Measurements from ENCODE around the gene PROX1.

PROX1 gene

DNA sequence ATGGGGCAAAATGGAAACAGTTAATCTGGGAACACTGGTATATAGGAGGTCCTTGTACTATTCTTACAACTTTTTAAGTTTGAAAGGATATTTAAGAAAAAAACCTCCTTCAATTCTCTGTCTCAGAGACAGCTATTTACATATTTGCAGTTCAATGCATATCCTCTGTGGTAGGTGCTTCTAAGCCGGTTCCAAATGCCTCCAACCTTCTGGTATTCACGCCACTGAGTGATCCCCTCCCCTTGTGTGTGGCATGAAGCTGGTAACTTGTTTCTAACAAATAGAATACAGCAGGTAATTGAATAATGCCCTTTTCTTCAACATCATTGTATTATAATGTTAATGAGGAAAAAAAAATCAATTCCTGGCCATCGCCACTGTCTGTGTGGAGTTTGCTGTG lies 91.2 kb downstream of the PROX1 start:
- no peak for TF ChIP-seq ZC3H10 (CRISPR knock-in tag; IDR thresholded peaks at IDR 0.05)
- no peak for TF ChIP-seq ESRRG (CRISPR knock-in tag; IDR thresholded peaks at IDR 0.05)
- no peak for TF ChIP-seq ISL1 (CRISPR knock-in tag; IDR thresholded peaks at IDR 0.05)
- no peak for TF ChIP-seq ZFP3 (CRISPR knock-in tag; IDR thresholded peaks at IDR 0.05)
- no peak for TF ChIP-seq TSHZ2 (CRISPR knock-in tag; IDR thresholded peaks at IDR 0.05)
- TF ChIP-seq OSR1 (CRISPR knock-in tag; IDR thresholded peaks at IDR 0.05), result no peak
- no peak for TF ChIP-seq BACH2 (CRISPR knock-in tag; IDR thresholded peaks at IDR 0.05; ENCODE audit: borderline replicate concordance)
- TF ChIP-seq RARB (CRISPR knock-in tag; IDR thresholded peaks at IDR 0.05), result no peak
- no peak for TF ChIP-seq SNAI2 (CRISPR knock-in tag; IDR thresholded peaks at IDR 0.05)
- TF ChIP-seq, protein P1, sequence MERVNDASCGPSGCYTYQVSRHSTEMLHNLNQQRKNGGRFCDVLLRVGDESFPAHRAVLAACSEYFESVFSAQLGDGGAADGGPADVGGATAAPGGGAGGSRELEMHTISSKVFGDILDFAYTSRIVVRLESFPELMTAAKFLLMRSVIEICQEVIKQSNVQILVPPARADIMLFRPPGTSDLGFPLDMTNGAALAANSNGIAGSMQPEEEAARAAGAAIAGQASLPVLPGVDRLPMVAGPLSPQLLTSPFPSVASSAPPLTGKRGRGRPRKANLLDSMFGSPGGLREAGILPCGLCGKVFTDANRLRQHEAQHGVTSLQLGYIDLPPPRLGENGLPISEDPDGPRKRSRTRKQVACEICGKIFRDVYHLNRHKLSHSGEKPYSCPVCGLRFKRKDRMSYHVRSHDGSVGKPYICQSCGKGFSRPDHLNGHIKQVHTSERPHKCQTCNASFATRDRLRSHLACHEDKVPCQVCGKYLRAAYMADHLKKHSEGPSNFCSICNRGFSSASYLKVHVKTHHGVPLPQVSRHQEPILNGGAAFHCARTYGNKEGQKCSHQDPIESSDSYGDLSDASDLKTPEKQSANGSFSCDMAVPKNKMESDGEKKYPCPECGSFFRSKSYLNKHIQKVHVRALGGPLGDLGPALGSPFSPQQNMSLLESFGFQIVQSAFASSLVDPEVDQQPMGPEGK (CRISPR knock-in tag; IDR thresholded peaks at IDR 0.05; ENCODE audit: borderline replicate concordance), result no peak
- no peak for TF ChIP-seq TCF4 (CRISPR knock-in tag; IDR thresholded peaks at IDR 0.05; ENCODE audit: borderline replicate concordance)
- no peak for TF ChIP-seq ZNF70 (CRISPR knock-in tag; IDR thresholded peaks at IDR 0.05)
- TF ChIP-seq PPARA (CRISPR knock-in tag; IDR thresholded peaks at IDR 0.05; ENCODE audit: borderline replicate concordance), result no peak
- no peak for TF ChIP-seq ZNF565 (CRISPR knock-in tag; conservative IDR thresholded peaks at IDR 0.05; ENCODE audit: low read depth)
- TF ChIP-seq CSDC2 (CRISPR knock-in tag; IDR thresholded peaks at IDR 0.05), result no peak
- no peak for TF ChIP-seq ZFP30 (CRISPR knock-in tag; IDR thresholded peaks at IDR 0.05)

DNA sequence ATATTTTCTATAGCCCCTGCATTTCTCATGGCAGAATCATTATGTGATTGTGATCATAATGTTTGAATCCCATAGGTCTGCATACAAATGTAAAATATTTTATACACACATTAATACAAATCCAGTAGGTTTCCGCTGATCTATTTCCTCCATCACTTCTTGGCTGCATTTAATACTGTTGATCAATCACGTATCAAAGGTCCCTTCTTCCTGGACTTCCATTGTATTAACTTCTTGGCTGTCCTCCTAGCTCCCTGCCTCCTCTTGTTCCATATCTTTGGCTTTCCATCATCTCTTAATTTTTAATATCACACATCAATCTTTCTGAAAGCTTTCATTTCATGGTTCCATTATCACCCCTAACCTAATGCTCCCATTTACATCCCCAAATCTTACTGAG lies 97.6 kb downstream of the PROX1 start:
- ATAC-seq, result no peak

More for the DNA sequence above, 91.2 kb downstream of the PROX1 start:
- no peak for ATAC-seq

GRCh38 chr1:214086945-214087344 lies 99.2 kb downstream of the PROX1 start:
- ATAC-seq, result no peak
- TF ChIP-seq, protein P1 (CRISPR knock-in tag; IDR thresholded peaks at IDR 0.05; ENCODE audit: borderline replicate concordance), result no peak
- TF ChIP-seq ZFP3 (CRISPR knock-in tag; IDR thresholded peaks at IDR 0.05), result no peak
- TF ChIP-seq ZFP30 (CRISPR knock-in tag; IDR thresholded peaks at IDR 0.05), result no peak
- TF ChIP-seq, protein P2, sequence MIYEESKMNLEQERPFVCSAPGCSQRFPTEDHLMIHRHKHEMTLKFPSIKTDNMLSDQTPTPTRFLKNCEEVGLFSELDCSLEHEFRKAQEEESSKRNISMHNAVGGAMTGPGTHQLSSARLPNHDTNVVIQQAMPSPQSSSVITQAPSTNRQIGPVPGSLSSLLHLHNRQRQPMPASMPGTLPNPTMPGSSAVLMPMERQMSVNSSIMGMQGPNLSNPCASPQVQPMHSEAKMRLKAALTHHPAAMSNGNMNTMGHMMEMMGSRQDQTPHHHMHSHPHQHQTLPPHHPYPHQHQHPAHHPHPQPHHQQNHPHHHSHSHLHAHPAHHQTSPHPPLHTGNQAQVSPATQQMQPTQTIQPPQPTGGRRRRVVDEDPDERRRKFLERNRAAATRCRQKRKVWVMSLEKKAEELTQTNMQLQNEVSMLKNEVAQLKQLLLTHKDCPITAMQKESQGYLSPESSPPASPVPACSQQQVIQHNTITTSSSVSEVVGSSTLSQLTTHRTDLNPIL (CRISPR knock-in tag; IDR thresholded peaks at IDR 0.05; ENCODE audit: low read depth), result no peak
- no peak for TF ChIP-seq CSRNP3 (CRISPR knock-in tag; IDR thresholded peaks at IDR 0.05)
- no peak for TF ChIP-seq GLIS3 (CRISPR knock-in tag; IDR thresholded peaks at IDR 0.05)
- TF ChIP-seq ZC3H10 (CRISPR knock-in tag; IDR thresholded peaks at IDR 0.05), result no peak
- no peak for TF ChIP-seq ISL1 (CRISPR knock-in tag; IDR thresholded peaks at IDR 0.05)
- TF ChIP-seq BACH2 (CRISPR knock-in tag; IDR thresholded peaks at IDR 0.05; ENCODE audit: borderline replicate concordance), result no peak
- no peak for TF ChIP-seq CSDC2 (CRISPR knock-in tag; IDR thresholded peaks at IDR 0.05)

More for the DNA sequence above, 97.6 kb downstream of the PROX1 start:
- TF ChIP-seq ISL1 (CRISPR knock-in tag; IDR thresholded peaks at IDR 0.05), result no peak
- no peak for TF ChIP-seq ZC3H10 (CRISPR knock-in tag; IDR thresholded peaks at IDR 0.05)
- TF ChIP-seq ZNF70 (CRISPR knock-in tag; IDR thresholded peaks at IDR 0.05), result no peak
- no peak for TF ChIP-seq ZFP30 (CRISPR knock-in tag; IDR thresholded peaks at IDR 0.05)
- no peak for TF ChIP-seq BACH2 (CRISPR knock-in tag; IDR thresholded peaks at IDR 0.05; ENCODE audit: borderline replicate concordance)
- TF ChIP-seq RARB (CRISPR knock-in tag; IDR thresholded peaks at IDR 0.05), result no peak
- TF ChIP-seq TSHZ2 (CRISPR knock-in tag; IDR thresholded peaks at IDR 0.05), result no peak
- no peak for TF ChIP-seq ZFP3 (CRISPR knock-in tag; IDR thresholded peaks at IDR 0.05)
